Fibroblast of upper back skin (primary cell): ENCODE data around the gene C1orf198.

ENCODE experiments used
- DNase-seq: peaks from one replicate; pipeline ENCODE4 v3.0.0-alpha.2; 2013

C1orf198 gene

DNA sequence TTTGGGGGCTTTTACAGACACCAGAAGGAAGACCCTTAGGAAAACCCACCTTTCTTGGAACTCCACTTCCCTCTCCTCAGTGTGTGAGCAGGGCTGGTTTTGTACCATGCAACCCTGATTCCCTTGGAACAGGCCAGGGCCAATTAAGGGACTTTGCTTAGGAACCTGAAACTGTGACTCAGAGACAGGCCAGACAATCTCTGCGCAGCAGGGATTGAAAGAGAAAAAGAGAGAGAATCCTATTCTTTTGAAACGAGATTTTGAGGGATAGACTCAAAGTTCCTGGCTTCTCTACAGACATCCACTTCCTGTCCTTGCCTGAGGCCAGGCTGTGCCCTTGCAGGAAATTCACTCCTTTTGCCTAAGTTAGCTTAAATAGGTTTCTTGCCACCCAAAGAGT, 23.1 kb upstream of the C1orf198 start:
- no peak for DNase-seq

GRCh38 chr1:230884646-230885045, 16.3 kb upstream of the C1orf198 start:
- DNase-seq, result no peak

- DNase-seq, result no peak
Observed at GRCh38 chr1:230883967-230884366, 15.6 kb upstream of the C1orf198 start.

DNA sequence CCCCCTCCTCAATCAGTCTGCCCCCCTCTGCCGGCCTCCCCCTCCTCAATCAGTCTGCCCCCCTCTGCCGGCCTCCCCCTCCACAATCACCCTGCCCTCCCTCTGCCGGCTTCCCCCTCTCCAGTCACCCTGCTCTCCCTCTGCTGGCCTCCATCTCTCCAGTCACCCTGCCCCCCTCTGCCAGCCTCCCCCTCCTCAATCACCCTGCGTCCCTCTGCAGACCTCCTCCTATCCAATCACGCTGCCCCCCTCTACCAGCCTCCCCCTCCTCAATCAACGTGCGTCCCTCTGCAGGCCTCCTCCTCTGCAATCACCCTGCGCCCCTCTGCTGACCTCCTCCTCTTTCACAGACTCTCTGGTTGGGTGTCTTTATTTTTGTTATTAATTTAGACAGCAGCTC, 11.5 kb upstream of the C1orf198 start:
- DNase-seq, result no peak

DNA sequence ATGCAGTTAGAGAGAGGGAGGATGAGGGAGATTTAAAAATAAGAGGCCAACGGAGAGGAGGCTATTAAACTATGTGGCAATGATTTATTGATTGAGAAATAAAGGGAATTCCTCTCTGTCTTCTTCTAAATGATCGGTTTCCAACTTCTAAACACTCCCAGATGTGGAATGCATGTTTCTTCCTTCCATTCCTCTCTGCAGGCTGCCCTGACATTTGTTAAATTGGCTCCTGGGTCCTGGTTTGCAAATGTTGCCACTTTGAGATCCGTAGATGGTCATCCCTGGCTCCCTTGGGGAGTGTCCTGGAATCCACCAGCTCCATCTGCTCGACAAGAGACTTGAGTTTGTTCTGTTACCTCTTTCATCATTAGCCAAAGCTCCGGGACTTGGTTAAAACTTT, 10.3 kb upstream of the C1orf198 start:
- DNase-seq, result peak; percentile 100

DNA sequence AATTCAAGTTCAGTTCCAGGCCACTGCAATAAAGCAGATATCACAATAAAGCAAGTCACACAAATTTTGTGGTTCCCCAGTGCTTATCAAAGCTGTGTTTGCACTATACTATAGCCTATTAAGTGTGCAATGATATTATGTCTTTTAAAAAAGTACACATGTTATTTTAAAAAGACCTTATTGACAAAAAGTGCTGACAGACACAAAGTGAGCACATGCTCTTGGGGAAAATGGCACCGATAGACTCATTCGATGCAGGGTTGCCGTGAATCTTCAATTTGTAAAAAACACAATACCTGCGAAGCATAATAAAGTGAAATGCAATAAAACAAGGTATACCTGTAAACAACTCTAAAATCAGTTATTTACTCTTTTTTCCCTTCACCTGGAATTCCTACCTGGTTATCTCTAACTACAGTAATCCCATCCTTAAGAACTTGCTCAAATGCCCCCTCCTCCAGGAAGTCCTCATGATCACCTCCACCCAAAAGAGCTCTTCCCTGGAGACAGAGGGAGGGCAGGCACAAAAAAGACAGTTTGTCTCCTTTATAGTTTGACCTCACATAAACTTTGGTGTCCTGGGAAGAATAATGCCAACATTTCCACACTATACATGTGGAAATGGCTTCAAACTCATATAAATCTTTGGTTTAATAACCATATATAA, 9.7 kb upstream of the C1orf198 start:
- DNase-seq, result no peak

GRCh38 chr1:230877146-230877923, 9.0 kb upstream of the C1orf198 start:
- peak; percentile 92 for DNase-seq

DNA sequence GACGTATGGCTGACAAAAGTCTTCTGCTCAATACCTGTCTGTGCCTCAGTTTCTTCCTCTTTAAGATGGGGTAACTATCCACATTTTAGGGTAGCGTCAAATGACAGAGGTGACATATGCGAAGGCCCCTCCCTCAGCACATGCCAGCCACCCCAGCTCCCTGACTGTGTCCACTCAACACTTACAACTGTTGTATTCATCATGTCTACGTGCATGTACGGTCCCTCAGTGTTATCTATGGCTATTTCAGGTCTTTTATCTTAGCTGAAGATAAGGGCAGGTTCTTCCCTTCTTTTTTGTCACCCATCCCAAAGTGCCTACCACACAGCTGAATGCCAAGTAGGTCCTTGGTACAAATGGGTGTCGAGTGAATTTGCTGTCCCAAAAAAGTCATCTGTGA, 8.3 kb upstream of the C1orf198 start:
- DNase-seq, result no peak

- DNase-seq, result no peak
Observed at GRCh38 chr1:230875370-230875769, 7.0 kb upstream of the C1orf198 start.

DNA sequence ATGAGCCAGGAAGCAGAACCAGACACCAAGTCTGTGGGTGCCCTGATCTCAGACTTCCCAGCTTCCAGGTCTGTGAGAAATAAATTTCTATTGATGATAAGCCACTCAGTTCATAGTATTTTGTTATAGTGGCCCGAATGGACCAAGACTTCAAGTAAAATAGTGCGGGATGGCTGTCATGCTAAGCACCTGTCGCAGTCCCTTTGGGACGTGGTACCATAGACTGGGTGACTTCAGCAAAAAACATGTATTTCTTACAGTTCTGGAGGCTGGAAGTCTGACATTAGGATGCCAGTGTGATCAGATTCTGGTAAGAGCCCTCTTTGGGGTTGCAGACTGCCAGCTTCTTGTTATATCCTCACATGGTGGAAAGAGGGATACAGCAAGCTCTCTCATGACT, 2.6 kb upstream of the C1orf198 start:
- DNase-seq, result no peak

DNA sequence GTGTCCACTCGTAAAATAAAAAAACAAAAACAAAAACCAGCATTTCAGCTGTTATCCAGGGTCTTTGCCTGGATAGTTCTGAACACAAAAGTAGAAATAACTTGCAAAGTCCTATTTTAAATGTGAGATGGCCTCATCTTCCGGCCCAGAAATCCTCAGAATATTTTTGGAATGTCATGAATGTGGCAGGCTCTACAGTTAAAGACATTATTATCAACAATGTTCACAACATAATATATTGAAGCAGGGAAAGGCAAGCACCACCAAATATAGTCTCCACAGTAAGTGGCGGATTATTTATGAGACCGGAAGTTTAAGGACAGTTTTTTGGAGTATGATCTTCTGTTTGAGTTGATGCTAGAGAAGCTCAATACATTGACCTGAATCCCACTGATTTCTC, 1.2 kb upstream of the C1orf198 start:
- DNase-seq, result peak; percentile 87

DNA sequence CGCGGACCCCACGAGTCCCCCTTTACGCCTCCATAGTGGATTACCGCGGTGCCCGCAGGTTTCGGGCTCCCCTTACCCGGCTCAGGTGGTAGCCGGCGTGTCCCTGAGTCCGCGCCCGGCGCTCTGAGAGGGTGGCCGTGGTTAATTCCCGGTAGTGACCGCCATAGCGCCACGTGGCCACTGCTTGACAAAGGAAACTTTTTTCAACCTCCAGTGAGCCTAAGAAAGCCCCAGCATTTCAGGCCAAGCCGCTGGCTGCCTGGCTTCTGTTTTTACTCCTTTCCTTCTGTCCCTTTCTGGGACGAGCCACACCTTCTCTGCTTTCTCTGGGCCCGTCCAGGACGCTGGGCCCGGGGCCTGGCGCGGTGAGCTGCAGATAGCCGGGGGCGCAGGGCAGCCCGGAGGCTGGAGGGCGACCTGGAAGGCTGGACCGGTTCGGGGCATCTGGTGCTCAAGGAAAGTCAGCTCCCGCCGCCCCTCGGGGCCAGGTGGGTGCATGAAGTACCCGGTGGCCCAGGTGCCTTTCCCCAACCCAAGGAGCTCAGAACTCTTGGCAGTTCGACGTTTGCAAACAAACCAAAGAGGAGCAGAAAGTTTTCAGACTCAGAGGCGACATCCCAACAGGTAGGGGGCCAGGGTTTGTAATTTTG, 540 bp upstream of the C1orf198 start:
- DNase-seq, result no peak

- no peak for DNase-seq
Observed at GRCh38 chr1:230867101-230867902, 1.0 kb downstream of the C1orf198 start.

DNA sequence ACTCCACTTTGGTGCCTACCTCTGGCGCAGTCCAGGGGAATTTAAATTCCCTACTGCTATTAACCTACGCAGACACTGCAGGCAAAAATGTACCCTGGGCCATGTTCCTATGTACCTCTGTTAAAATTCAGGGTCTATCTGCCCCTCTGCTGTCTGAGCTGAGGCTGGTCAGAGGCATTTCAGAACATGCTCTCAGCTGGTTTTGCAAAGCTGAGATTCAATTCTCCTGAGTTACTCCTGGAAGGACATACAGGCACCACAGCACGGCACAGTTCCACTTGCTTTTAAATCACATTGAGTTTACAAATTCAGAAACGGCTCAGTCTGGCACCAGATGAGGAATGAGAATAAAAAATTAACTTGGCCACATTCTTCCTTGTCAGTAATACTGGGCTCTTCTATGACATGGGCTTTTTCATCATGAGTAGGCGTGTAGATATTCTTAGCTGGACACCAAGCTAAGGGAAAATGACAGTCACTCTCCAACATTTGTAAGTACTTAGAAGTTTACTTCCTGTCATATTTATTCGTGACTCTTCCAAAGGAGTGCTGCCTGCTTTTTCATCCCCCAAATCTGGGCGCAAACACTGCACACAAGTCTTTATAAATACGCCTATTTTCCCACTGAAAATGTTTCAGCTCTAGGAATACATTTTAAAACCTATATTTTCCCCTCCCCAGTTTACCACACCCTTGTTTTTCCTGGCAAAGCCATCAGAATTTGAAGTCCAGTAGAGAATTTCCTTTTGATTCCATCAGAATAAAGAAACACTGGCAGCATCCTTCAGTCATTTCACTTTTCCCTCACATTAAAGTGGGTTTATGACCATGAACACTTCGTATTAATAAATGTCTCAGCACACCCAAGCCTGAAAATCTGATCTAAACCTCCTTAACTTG, 1.9 kb downstream of the C1orf198 start:
- DNase-seq, result peak; percentile 37

DNA sequence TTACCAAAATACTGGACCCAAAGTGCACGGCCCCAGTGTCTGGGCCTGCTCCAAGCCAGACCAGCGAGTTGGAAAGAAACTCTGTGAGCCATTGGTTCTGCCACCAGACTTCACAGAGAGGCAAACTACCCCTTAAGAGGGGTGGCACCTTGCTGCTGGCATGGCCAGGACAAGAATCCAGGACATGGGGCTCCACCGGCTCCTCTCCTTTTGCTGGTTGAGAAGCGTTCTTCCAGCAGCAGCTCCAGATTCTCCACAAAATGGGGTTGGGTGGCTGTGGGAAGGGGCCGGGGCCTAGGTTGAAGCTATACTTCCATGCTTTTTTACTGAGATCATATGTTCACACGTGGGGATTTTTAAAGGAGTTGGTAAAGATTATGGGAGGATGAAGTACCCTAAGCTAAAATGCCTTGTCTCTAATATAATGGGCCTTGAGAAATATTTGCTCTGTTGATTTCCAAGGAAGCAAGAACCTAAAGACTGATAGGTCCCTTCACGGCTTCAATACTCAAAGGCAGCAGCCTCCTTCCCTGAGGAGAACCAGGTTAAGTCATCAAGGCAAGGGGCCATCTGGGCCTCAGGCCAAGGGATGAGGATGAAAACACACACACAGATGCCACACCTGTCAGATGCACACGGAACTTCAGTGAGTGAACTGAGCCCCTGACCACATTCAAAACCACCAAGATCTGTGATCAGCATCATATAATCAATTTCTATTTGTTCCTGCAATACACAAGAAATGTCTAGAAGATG, 3.1 kb downstream of the C1orf198 start:
- DNase-seq, result no peak

GRCh38 chr1:230864441-230864840, 3.9 kb downstream of the C1orf198 start:
- peak; percentile 31 for DNase-seq

DNA sequence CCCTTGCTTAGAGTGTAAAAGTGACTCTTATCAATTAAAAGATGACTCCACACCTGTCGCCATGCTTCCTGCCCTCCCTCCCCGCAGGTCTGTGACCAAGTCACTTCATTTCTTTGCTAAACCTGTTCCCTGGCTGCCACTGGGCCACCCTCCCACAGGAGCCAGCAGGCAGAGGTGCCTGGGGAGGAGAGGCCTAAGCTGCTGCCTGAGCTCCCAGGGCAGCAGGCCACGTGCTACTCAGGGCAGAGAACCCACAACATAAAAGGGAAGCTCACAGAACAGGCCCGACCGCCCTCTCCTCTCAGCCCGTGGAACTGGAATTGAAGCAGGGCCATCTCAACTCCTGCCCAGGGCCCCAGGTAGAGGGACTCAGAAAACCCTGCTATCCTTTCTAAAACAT, 4.9 kb downstream of the C1orf198 start:
- no peak for DNase-seq

DNA sequence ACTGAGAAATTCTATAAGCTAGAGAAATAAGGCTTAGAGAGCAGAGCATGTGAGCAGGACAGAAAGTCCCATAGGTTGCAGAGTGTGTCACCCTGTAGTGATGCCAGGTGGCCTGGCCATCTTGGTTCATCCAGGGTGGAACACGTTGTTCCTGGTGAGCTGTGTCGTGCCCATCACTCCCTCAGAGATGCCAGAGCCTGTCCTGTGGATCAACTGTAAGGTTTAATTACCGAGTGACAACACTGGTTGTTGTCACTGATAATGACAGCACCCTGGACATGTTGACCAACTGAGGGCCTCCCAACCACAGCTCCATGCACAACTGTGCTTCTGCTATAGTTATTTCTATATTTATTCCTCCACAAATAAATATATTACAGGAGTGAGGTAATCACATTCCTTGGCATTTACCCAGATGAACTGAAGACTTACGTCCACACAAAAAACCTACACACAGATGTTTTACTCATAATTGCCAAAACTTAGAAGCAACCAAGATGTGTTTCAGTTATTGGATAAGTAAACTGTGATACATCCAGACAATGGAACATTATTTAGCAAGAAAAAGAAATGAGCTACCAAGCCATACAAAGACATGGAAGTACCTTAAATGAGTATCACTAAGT, 6.2 kb downstream of the C1orf198 start:
- no peak for DNase-seq

DNA sequence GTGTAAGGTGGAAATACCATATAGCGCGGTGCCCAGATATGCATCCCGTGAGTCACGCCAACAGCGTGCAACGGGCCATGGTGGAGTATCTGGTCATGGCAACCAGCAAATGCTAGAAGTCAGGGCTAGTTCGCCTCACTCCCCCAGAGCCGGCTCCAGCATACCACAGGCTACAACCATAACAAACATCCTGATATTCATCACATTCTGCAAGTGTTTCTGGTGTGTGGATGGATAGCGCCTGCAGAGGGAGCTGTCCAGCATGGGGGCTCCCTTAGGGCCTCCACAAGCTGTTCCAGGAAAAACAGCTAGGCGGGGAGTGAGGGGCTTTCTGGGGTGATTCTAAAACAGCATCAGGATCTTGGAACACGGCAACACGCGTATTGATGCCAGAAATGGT, 6.8 kb downstream of the C1orf198 start:
- DNase-seq, result no peak

GRCh38 chr1:230860617-230861384, 7.5 kb downstream of the C1orf198 start:
- DNase-seq, result no peak
